Measurements from ENCODE around the gene ZDHHC20.

Gene ZDHHC20

GRCh38 chr13:21458813-21459701 is at the start of gene ZDHHC20:
TSS of gene ZDHHC20 (minus strand) at chr13:21459303. CDS start at chr13:21459171, 132 bp downstream.
- TF ChIP-seq CTCF (IDR thresholded peaks at IDR 0.05; ENCODE audit: low read depth, low read length, missing control alignments), result no peak
- in situ Hi-C loops (cut with HindIII; ENCODE audit: low sequenced_read_pairs), result no loop called here
- H3K4me3 ChIP-seq (ENCODE audit: low read depth, low read length), result peak within 1 kb of the TSS; percentile 69
- DNase-seq (ENCODE audit: low read depth), result peak; percentile 39

- TF ChIP-seq CTCF (IDR thresholded peaks at IDR 0.05; ENCODE audit: low read depth, low read length, missing control alignments), result no peak
- DNase-seq (ENCODE audit: low read depth), result no peak
- in situ Hi-C loops (cut with HindIII; ENCODE audit: low sequenced_read_pairs), result no loop called here
- no peak overlapping the region for H3K4me3 ChIP-seq (ENCODE audit: low read depth, low read length)
Measured at GRCh38 chr13:21504379-21504778, 45.3 kb upstream of the ZDHHC20 start.

- DNase-seq (ENCODE audit: low read depth), result no peak
- H3K4me3 ChIP-seq (ENCODE audit: low read depth, low read length), result no peak overlapping the region
- in situ Hi-C loops (cut with HindIII; ENCODE audit: low sequenced_read_pairs), result no loop called here
- peak; percentile 13 for TF ChIP-seq CTCF (IDR thresholded peaks at IDR 0.05; ENCODE audit: low read depth, low read length, missing control alignments)
Measured at GRCh38 chr13:21501686-21502085, 42.6 kb upstream of the ZDHHC20 start.

- in situ Hi-C loops (cut with HindIII; ENCODE audit: low sequenced_read_pairs), result no loop called here
- DNase-seq (ENCODE audit: low read depth), result no peak
- no peak overlapping the region for H3K4me3 ChIP-seq (ENCODE audit: low read depth, low read length)
- no peak for TF ChIP-seq CTCF (IDR thresholded peaks at IDR 0.05; ENCODE audit: low read depth, low read length, missing control alignments)
Measured at GRCh38 chr13:21486322-21486721, 27.2 kb upstream of the ZDHHC20 start.

- H3K4me3 ChIP-seq (ENCODE audit: low read depth, low read length), result no peak overlapping the region
- no peak for DNase-seq (ENCODE audit: low read depth)
- in situ Hi-C loops (cut with HindIII; ENCODE audit: low sequenced_read_pairs), result no loop called here
- TF ChIP-seq CTCF (IDR thresholded peaks at IDR 0.05; ENCODE audit: low read depth, low read length, missing control alignments), result no peak
Measured at GRCh38 chr13:21483748-21484147, 24.6 kb upstream of the ZDHHC20 start.

- no peak for TF ChIP-seq CTCF (IDR thresholded peaks at IDR 0.05; ENCODE audit: low read depth, low read length, missing control alignments)
- in situ Hi-C loops (cut with HindIII; ENCODE audit: low sequenced_read_pairs), result no loop called here
Measured at GRCh38 chr13:21481359-21481758, 22.3 kb upstream of the ZDHHC20 start.

More at GRCh38 chr13:21481359-21481758, 22.3 kb upstream of the ZDHHC20 start:
- DNase-seq (ENCODE audit: low read depth), result no peak
- H3K4me3 ChIP-seq (ENCODE audit: low read depth, low read length), result no peak overlapping the region
